Body of pancreas (tissue), 4 donors: Measurements from ENCODE around the gene NTF3. TPM values are rescaled to one million over a fixed set of nuclear protein-coding genes. Genes with fewer than 3 reads are reported as not detected.

Experiments used
- ATAC-seq: fragments of 150-250 bp; one replicate; pipeline ENCODE4 v1.9.1; 2016
- DNase-seq, 4 donors: peaks; one replicate each; pipeline ENCODE4 v3.0.0-alpha.2; 2019
- H3K27ac ChIP-seq, 4 donors: fragments of 200-600 bp; sonication (generic); 1 replicate in 3 of 4; 2 replicates in 1 of 4; pipeline versions ENCODE4 v1.5.1 to v1.6.1; 2016 to 2019; ENCODE audit warnings: mild to moderate bottlenecking in 1 of 4, mixed read lengths in 1 of 4, moderate library complexity in 1 of 4
- H3K27me3 ChIP-seq, 2 donors: fragments of 200-600 bp; sonication (generic); one replicate each; pipeline ENCODE4 v1.6.0; 2016; ENCODE audit warnings: mild to moderate bottlenecking in 1 of 2
- H3K36me3 ChIP-seq, 2 donors: fragments of 200-600 bp; sonication (generic); replicated peaks in 1 of 2; 2 replicates each; pipeline ENCODE4 v1.5.1; 2016; ENCODE audit warnings: low read depth in 2 of 2; ENCODE audit not compliant: insufficient read depth in 1 of 2
- H3K4me1 ChIP-seq: fragments of 200-600 bp; sonication (generic); one replicate; pipeline ENCODE4 v1.6.0; 2016
- H3K4me3 ChIP-seq, 2 donors: fragments of 200-600 bp; sonication (generic); 1 replicate in 1 of 2; 2 replicates in 1 of 2; pipeline ENCODE4 v1.5.1; 2016 to 2019
- H3K9me3 ChIP-seq, 3 donors: fragments of 200-600 bp; sonication (generic); 1 replicate in 2 of 3; 2 replicates in 1 of 3; pipeline ENCODE4 v1.5.1; 2016
- POLR2A ChIP-seq, 3 donors: fragments of 450-650 bp; IDR thresholded peaks; one replicate each; pipeline ENCODE4 v1.6.1; 2016; ENCODE audit warnings: antibody characterized with exemption in 3 of 3, mild to moderate bottlenecking in 2 of 3
- WGBS, 2 donors: methylation state at CpG; one replicate each; pipeline ENCODE4 v1.1.5; 2017; 5-methylcytosine and 5-hydroxymethylcytosine counted together
- intact Hi-C: fragments of 100-400 bp; cut with DNase I; formaldehyde crosslinking; loops from one replicate; pipeline ENCODE4 v1.15.1; 2023
- total RNA-seq, 2 donors: library from RNA; depleted of rRNA; stranded (reverse); fragments of >200 nt; gene quantifications; one replicate each; pipeline ENCODE4 v1.1.0, GENCODE V29; 2016
- TF ChIP-seq, protein P1 (sequence below), 7 experiments: fragments of 450-650 bp in 4 of 7; fragments of 200-600 bp in 3 of 7; sonication (generic) in 3 of 7; IDR thresholded peaks; one replicate each; pipeline ENCODE4 v1.5.1; 2016 to 2019; ENCODE audit warnings: antibody characterized with exemption in 7 of 7

NTF3 gene
- total RNA-seq, 2 donors from 2014 or later: not detected

DNA sequence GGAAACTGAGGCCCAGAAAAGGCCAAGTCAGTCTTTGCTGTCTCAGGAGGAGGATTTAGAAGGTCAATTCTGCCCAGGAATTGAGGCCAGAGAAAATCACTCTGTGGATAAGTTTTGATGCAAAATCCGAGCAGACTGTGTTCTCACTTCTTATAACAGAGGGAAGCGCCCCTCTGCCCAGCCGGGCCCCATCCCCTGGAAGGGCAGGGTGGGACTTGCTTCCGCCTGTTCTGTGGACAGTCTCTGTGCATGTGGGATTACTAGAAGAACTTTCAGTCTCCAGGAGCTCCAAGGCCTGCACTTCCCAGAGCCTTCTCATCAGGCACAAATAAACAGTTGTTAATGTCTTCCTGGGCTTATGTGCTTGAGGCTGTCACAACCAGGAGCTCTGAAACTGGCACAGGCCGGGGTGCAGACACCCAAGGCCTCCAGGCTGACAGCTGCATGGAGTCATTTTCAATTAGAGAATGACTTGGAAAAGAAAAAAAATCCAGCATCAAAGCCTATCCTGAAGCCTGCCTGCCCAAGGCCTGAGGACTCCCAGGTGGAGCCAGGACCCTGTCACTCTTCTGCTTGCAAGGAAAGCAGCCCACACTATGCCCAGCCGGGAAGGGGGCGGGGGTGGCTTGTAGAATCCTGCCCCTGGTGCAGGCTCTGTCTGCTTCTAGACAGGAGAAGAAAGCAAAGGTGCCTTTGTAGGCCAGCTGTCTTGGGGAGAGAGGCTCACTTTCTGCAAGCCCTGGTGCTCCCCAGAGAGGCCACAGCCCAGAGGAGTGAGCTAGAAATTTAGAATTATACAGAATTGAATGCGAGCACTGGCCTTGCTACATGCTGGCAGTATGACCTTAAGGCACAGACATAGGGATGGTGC, 84.7 kb downstream of the NTF3 start:
- Histone ChIP-seq H3K4me3 (no peak overlapping the region), H3K27me3 (no peaks in the 10 kb centered on the region), H3K9me3 (no peaks in the 10 kb centered on the region), H3K27ac (no peak overlapping the region), H3K4me1 (no peaks in the 10 kb centered on the region), H3K36me3 (no peaks in the 10 kb centered on the region)
- no peak for TF ChIP-seq POLR2A (IDR thresholded peaks at IDR 0.05)
- TF ChIP-seq, protein P1, sequence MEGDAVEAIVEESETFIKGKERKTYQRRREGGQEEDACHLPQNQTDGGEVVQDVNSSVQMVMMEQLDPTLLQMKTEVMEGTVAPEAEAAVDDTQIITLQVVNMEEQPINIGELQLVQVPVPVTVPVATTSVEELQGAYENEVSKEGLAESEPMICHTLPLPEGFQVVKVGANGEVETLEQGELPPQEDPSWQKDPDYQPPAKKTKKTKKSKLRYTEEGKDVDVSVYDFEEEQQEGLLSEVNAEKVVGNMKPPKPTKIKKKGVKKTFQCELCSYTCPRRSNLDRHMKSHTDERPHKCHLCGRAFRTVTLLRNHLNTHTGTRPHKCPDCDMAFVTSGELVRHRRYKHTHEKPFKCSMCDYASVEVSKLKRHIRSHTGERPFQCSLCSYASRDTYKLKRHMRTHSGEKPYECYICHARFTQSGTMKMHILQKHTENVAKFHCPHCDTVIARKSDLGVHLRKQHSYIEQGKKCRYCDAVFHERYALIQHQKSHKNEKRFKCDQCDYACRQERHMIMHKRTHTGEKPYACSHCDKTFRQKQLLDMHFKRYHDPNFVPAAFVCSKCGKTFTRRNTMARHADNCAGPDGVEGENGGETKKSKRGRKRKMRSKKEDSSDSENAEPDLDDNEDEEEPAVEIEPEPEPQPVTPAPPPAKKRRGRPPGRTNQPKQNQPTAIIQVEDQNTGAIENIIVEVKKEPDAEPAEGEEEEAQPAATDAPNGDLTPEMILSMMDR (IDR thresholded peaks at IDR 0.05): no peak
- 77 to 81% methylated on average over 4 to 8 of the region's 8 CpGs for WGBS, 2 donors
- ATAC-seq (no peak), DNase-seq (no peak)
- intact Hi-C loops: no loop called here

DNA sequence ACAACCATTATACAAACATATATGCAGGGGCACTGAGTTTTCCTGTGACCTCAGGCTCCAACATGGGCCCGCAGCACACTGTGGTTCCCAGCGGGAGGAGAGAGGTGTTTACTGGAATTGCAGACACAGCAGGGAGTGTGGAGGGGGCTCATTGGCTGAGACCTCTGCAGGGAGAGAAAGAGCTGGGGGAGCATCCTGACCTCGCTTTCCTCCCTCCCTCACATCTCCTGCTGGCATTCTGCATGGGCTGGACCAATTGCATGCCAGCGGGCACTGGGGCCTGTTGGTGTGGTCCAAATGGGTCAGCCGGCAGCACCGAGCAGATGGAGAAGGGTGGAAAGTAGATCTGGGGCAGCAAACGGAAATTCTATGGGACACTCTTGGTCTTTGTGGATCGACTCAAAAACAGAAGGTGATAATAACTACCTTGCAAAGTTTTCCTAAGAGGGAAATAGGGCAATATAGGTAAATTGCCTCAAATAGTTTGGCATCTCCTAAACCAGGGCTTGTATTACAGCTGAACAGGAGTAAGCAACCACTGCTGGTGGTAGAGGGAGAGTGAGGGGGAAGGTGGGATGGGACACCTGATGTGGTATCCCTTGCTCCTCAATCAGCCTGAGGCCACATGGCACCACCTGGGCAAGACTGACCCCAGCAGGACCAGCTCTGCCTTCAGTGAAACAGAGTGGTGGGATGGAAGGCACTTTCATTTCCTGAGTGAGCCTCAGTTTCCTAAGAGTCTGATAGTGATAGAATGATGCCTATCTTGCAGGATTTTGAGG, 86.9 kb downstream of the NTF3 start:
- TF ChIP-seq, protein P1 (IDR thresholded peaks at IDR 0.05): no peak
- TF ChIP-seq POLR2A (IDR thresholded peaks at IDR 0.05): no peak
- ATAC-seq: no peak
- no peak for DNase-seq
- intact Hi-C loops: no loop called here
- Histone ChIP-seq H3K4me3 (no peak overlapping the region), H3K9me3 (no peaks in the 10 kb centered on the region), H3K27me3 (no peaks in the 10 kb centered on the region), H3K27ac (no peak overlapping the region), H3K36me3 (no peaks in the 10 kb centered on the region), H3K4me1 (no peaks in the 10 kb centered on the region)
- 78 to 84% methylated on average over 8 of the region's 8 CpGs for WGBS, 2 donors

DNA sequence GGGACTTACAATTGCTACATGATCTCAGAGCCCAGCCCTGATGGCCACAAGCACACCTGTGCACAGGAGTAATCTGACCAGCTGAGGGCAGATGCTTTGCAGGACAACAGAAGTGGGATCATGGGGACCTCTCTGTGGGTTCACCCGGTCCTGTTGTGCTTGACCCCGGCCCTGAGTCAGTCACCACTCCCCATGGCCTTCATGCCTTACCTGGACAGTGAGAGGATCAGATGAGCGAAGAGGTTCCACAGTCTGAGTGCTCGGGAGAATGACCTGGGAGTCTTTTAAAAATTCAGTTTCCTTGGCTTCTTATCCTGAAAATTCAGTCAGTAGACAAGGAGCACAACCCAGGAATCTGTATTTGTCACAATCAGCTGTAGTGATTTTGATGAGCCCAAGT, 88.1 kb downstream of the NTF3 start:
- TF ChIP-seq, protein P1 (IDR thresholded peaks at IDR 0.05): no peak
- no peak for TF ChIP-seq POLR2A (IDR thresholded peaks at IDR 0.05)
- Histone ChIP-seq H3K4me3 (no peak overlapping the region), H3K4me1 (no peaks in the 10 kb centered on the region), H3K27me3 (no peaks in the 10 kb centered on the region), H3K36me3 (no peaks in the 10 kb centered on the region), H3K27ac (no peak overlapping the region), H3K9me3 (no peaks in the 10 kb centered on the region)
- 75 to 86% methylated on average over 4 of the region's 4 CpGs for WGBS, 2 donors
- DNase-seq (no peak), ATAC-seq (no peak)
- intact Hi-C loops: no loop called here

DNA sequence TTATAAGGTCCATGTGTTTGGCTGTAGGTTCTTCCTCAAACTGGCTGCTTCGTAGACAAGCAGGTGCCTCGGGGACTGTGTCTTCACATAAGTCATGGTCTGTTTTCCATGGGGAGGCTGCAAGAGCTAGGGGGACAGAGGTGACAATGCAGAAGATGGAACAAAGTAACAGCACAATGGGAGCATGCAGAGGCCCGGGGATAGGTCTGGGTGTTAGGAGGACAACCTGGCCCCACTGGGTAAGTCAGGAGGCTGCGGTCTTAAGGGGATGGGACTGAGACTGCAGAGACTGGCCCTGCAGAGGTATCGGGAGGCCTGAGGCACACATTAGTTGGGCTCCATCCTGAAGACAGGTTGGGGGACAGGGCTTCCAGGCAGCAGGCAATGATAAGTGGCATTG, 88.9 kb downstream of the NTF3 start:
- no peak overlapping the region for H3K4me3 ChIP-seq
- no peaks in the 10 kb centered on the region for H3K4me1 ChIP-seq
- H3K27me3 ChIP-seq: no peaks in the 10 kb centered on the region
- DNase-seq (no peak), ATAC-seq (no peak)
- no peaks in the 10 kb centered on the region for H3K36me3 ChIP-seq
- intact Hi-C loops: no loop called here
- no peak overlapping the region for H3K27ac ChIP-seq
- no peak for TF ChIP-seq POLR2A (IDR thresholded peaks at IDR 0.05)
- TF ChIP-seq, protein P1 (IDR thresholded peaks at IDR 0.05): no peak
- H3K9me3 ChIP-seq: no peaks in the 10 kb centered on the region
- WGBS, 2 donors: 68 to 77% methylated on average over 4 to 5 of the region's 5 CpGs
